PC-3 (cell line): Measurements from ENCODE around the gene DLG5.

ENCODE experiments used
- EZH2 ChIP-seq: fragments of 300-600 bp; sonication (generic); IDR thresholded peaks from one replicate; pipeline ENCODE4 v1.6.1; 2017; ENCODE audit warnings: antibody characterized with exemption, mild to moderate bottlenecking, low read length; ENCODE audit not compliant: unreplicated experiment
- EZH2phosphoT487 ChIP-seq: fragments of 300-600 bp; sonication (generic); IDR thresholded peaks from 2 replicates; pipeline ENCODE4 v1.6.1; 2018; ENCODE audit warnings: mild to moderate bottlenecking, antibody characterized with exemption, low read length, borderline replicate concordance
- TF ChIP-seq, protein P1 (sequence below): fragments of 300-600 bp; sonication (generic); conservative IDR thresholded peaks from 2 replicates; pipeline ENCODE4 v1.5.1; 2017; ENCODE audit warnings: antibody characterized with exemption, low read depth, mild to moderate bottlenecking, low read length

- TF ChIP-seq, protein P1, sequence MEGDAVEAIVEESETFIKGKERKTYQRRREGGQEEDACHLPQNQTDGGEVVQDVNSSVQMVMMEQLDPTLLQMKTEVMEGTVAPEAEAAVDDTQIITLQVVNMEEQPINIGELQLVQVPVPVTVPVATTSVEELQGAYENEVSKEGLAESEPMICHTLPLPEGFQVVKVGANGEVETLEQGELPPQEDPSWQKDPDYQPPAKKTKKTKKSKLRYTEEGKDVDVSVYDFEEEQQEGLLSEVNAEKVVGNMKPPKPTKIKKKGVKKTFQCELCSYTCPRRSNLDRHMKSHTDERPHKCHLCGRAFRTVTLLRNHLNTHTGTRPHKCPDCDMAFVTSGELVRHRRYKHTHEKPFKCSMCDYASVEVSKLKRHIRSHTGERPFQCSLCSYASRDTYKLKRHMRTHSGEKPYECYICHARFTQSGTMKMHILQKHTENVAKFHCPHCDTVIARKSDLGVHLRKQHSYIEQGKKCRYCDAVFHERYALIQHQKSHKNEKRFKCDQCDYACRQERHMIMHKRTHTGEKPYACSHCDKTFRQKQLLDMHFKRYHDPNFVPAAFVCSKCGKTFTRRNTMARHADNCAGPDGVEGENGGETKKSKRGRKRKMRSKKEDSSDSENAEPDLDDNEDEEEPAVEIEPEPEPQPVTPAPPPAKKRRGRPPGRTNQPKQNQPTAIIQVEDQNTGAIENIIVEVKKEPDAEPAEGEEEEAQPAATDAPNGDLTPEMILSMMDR: peak; percentile 100
- no peak for TF ChIP-seq EZH2
- TF ChIP-seq EZH2phosphoT487: no peak
These were observed 79.7 kb downstream of the DLG5 start for GRCh38 chr10:77846718-77847311.
